Posterior cingulate gyrus (tissue), 11 donors: Measurements from ENCODE around the gene ATP13A1.
A peak's percentile ranks its signal among the peaks of the same experiment; 100 is the strongest.
"Not testable (repeated sequence)": the region's sequence is repeated elsewhere in the genome, so short reads cannot be mapped to it uniquely, and the experiment has no call there.

Experiments used
- DNase-seq, 10 donors: peaks; one replicate each; pipeline versions ENCODE4 v3.0.0 to v3.0.0-alpha.2; 2020 to 2021; ENCODE audit warnings: mixed read lengths in 3 of 10
- intact Hi-C: fragments of 100-400 bp; cut with DNase I; formaldehyde crosslinking; loops from one replicate; pipeline ENCODE4 v1.15.1; 2023

Gene ATP13A1

GRCh38 chr19:19663256-19664120 is at the start of gene ATP13A1:
TSS of gene ATP13A1 (minus strand) at chr19:19663676. CDS start at chr19:19663666, 10 bp downstream.
- peak; percentile 93 to 99 (median 96) for DNase-seq
- intact Hi-C loops, result loop anchor here (5.0 to 10.0 kb wide), 2 partner anchors 114 to 201 kb away; partner anchors contain the start of gene ZNF253

DNA sequence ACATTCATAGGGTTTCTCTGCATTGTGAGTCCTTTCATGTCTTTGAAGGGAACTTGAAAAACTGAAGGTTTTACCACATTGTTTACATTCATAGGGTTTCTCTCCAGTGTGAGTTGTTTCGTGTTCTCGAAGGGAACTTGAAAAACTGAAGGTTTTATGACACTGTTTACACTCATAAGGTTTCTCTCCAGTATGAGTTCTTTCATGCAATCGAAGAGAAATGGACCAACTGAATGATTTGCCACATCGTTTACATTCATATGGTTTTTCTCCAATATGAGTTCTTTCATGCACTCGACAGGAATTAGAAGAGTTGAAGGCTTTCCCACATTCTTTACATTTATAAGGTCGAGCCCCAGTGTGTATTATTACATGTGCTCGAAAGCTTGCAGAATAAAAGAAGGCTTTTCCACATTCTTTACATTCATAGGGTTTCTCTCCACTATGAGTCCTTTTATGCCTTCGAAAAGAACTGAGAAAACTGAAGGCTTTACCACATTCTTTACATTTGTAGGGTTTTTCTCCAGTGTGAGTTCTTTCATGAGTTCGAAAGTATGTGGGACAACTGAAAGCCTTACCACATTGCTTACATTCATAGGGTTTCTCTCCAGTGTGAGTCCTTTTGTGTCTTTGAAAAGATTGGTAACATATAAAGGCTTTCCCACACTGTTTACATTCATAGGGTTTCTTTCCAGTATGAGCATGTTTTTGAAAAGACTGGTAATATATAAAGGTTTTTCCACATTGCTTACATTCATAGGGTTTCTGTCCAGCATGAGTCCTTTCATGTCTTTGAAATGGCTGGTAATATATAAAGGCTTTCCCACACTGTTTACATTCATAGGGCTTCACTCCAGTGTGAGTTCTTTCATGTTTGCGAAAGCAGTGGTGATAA is 48.7 kb upstream of the ATP13A1 start:
- DNase-seq, result no peak
- intact Hi-C loops, result no loop called here

GRCh38 chr19:19711306-19711933 is 47.9 kb upstream of the ATP13A1 start:
- intact Hi-C loops, result no loop called here

GRCh38 chr19:19710506-19710905 is 47.0 kb upstream of the ATP13A1 start:
- DNase-seq, result no peak
- intact Hi-C loops, result no loop called here

More at GRCh38 chr19:19711306-19711933, 47.9 kb upstream of the ATP13A1 start:
- DNase-seq, result no peak

- intact Hi-C loops, result no loop called here
- DNase-seq, result no peak
These were observed 41.4 kb upstream of the ATP13A1 start for GRCh38 chr19:19704836-19705235.

DNA sequence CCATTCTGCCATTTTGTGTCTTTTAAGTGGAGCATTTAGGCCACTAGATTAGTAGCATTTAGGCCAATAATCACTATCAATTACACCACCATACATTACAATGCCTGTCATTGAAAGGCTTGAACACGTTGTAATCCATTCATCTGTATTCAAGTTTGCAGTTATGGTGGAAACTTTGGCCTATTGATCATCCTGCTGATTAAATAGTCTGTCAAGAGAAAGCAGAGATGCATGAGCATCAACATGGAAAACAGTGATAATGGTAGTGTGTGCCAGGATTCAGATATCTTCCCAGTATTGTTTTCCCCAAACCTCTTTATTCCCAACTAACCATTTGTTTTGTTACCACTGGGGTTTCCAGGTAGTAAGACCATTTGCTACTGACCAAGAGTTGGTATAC is 37.0 kb upstream of the ATP13A1 start:
- intact Hi-C loops, DNase-seq: not testable (repeated sequence)

DNA sequence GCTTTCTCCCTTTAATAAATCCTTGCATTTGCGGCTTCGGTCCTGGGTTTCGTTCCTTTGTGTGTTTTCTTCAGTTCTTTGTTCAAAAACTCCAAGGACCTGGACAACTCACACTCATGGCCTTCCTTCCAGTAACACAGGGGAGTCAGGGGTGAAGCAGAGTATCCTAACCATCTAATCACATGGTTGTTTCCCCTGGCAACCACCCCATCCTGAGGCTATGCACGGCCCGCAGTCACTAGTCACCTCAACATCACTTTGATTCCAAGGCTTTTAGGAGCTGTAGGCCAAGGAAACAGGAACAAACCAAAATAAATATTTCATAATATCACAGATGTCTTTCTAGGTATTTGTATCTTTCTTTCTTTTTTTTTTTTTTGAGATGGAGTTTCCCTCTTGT is 34.1 kb upstream of the ATP13A1 start:
- DNase-seq, result no peak

DNA sequence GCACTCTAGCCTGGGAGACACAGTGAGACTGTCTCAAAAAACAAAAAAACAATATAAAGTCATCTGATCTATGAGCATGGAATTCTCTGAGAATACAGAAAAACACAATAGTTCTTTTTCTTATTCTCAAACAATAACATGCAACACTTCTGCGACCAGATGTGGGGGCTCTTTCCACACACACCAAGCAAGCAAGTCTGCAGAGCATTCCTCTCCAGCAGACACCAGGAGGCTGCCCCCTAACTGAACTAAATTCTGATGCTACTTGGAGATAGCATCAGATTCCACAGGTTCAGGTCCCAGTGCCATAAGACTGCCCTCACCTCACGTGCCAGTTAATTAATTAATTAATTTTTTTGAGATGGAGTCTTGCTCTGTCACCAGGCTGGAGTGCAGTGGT is 32.9 kb upstream of the ATP13A1 start:
- no peak for DNase-seq
- intact Hi-C loops, result no loop called here

More for the DNA sequence above, 34.1 kb upstream of the ATP13A1 start:
- intact Hi-C loops, result no loop called here

- intact Hi-C loops, result no loop called here
- no peak for DNase-seq
These were observed 28.2 kb upstream of the ATP13A1 start for GRCh38 chr19:19691683-19692082.

DNA sequence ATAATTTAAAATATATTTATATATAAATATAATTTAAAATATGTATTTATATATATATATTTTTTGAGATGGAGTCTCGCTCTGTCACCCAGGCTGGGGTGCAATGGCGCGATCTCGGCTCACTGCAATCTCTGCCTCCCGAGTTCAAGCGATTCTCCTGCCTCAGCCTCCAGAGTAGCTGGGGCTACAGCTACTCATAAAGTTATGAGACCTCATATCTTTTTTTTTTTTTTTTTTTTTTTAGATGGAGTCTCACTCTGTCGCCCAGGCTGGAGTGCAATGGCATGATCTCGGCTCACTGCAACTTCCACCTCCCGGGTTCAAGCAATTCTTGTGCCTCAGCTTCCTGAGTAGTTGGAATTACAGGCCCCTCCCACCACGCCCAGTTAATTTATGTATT is 25.5 kb upstream of the ATP13A1 start:
- DNase-seq, intact Hi-C loops: not testable (repeated sequence)

DNA sequence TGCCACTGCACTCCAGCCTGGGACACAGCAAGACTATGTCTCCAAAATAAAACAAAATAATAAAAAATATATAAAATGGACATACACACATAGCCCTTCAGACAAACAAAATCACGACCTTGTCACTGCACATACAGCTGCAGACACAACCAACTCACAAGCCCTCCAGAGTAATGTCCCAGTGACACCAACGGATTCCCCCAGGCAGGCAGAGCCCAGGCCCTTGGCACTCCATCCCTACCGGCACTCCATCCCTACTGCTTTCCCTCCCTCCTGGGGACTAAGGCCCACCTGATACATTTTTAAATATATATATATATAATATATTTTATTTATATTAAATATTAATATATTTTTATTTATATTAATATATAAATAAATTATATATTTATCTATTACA is 23.6 kb upstream of the ATP13A1 start:
- intact Hi-C loops, result no loop called here

GRCh38 chr19:19686580-19686979 is 23.1 kb upstream of the ATP13A1 start:
- no peak for DNase-seq
- intact Hi-C loops, result no loop called here

More for the DNA sequence above, 23.6 kb upstream of the ATP13A1 start:
- no peak for DNase-seq

DNA sequence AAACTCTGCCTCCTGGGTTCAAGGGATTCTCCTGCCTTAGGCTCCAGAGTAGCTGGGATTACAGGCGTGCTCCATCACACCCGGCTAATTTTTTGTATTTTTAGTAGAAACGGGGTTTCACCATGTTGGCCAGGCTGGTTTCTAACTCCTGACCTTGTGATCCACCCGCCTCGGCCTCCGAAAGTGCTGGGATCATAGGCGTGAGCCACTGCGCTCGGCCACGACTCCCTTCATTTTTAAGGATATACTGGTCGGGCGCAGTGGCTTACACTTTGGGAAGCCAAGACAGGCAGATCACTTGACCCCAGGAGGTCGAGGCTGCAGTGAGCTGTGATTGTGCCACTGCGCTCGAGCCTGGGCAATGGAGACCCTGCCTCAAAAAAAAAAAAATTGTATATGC is 22.6 kb upstream of the ATP13A1 start:
- intact Hi-C loops, DNase-seq: not testable (repeated sequence)

- peak in 1 of 10 donors; percentile 44 for DNase-seq
- intact Hi-C loops, result loop anchor here (10.0 kb wide), 1 partner anchor 55 kb away; the partner anchor contains the start of gene ZNF14
These were observed 15.9 kb upstream of the ATP13A1 start for GRCh38 chr19:19679176-19680073.

DNA sequence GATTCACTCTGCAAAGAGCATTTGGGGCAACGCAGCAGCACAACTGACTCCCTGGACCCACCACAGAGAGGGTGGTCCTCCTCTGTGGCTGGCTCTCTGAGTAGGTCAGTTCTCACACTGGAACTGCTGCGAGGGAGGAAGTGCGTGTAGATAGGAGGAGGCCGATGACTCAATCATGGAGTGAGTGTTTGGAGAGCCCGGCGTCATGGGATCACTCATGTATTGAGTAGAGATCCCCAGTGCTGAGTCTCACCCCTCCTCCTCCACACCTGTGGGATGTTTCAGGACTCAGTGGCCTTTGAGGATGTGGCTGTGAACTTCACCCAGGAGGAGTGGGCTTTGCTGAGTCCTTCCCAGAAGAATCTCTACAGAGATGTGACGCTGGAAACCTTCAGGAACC is 14.1 kb upstream of the ATP13A1 start:
- intact Hi-C loops, result loop anchor here (10.0 kb wide), 1 partner anchor 57 kb away; the partner anchor contains the start of gene ZNF14
- peak in 2 of 10 donors; percentile 11 to 43 for DNase-seq

- intact Hi-C loops, result loop anchor here (10.0 kb wide), 1 partner anchor 60 kb away; the partner anchor contains the start of gene ZNF14
- DNase-seq, result peak in 2 of 10 donors; percentile 6 to 35
These were observed 10.8 kb upstream of the ATP13A1 start for GRCh38 chr19:19674315-19674714.

DNA sequence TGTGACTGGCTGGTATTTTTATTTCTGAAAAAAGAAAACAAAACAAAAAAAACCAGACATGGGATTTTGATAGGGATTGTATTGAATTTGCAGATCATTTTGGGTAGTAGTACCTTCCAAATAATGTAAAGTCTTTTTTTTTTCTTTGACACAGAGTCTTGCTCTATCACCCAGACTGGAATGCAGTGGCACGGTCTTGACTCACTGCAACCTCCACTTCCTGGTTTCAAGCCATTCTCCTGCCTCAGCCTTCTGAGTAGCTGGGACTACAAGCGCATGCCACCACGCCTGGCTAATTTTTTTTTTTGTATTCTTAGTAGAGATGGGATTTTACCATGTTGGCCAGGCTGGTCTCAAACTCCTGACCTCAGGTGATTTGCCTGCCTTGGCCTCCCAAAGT is 9.3 kb upstream of the ATP13A1 start:
- intact Hi-C loops, result loop anchor here (10.0 kb wide), 1 partner anchor 62 kb away; the partner anchor contains the start of gene ZNF14
- DNase-seq, result peak in 2 of 10 donors; percentile 13 to 19

DNA sequence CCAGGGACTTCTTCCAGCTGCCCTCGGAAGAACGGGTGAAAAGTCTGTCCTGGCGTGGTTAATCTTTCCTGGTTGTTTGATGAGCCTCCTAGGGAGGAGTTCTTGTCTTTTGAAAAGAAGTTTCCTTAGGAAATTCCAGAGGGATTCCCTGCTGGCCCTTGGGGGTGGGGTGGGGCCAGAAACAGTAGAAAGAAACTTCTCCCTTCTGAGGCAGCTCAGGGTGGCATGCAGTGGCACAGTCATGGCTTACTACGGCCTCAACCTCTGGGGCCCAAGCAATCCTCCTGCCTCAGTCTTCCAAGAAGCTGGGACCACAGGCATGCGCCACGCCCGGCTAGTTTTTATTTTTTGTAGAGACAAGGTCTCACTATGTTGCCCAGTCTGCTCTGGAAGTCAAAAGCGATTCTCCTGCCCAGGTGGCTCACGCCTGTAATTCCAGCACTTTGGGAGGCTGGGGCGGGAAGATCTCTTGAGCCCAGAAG is 6.6 kb upstream of the ATP13A1 start:
- DNase-seq, result peak in 2 of 10 donors; percentile 16 to 39
- intact Hi-C loops, result loop anchor here (10.0 kb wide), 1 partner anchor 65 kb away; the partner anchor contains the start of gene ZNF14
